GM18909 (cell line): ENCODE measurements around the gene NEUROG2.

Experiments used
- ATAC-seq: cut with Tn5 transposase; IDR thresholded peaks from one replicate; pipeline ENCODE4 v1.9.1; 2021; ENCODE audit warnings: mild to moderate bottlenecking; ENCODE audit not compliant: unreplicated experiment, poor library complexity

NEUROG2 gene

DNA sequence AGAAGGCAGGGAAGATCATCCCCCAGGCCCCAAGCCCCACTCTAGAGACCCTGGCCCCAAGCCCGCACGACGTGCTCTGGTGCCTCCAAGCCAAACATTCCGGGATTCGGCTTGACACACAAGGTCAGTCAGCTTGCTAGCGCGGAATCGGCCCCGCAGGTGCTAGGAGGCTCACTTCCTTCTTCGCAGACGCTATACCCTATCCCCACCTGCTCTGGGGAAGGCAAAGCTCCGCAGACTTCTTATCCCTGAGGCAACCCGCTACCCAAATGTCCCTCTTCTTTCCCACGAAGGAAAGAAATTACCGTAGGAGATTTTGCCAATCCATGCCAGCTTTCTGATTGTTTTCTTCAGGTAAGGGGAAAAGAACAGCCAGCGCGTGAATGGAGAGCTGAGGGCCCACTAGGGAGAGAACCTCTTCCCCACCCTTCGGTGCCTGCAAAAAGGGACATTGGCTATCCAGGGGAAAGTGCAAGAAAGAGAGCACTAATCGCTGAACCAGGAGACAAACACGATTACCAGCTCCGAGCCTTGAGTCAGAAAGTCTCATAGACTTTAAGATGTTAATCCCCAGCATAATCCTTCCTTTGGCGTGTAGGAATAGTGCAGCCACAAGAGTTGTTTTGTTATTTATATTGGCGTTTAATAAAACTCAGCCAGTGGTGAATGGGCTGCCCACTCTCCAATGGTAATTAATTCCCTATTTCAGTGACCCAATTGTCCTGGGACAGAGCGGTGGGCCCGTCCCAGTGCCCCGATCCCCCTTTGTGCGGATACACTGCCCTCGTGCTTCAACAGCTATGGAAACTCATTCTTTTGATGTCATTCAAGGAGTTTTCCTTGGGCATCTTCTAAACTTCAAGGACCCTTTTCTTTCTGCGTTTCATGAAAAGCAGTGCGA, 5.4 kb upstream of the NEUROG2 start:
- ATAC-seq = peak; percentile 19

GRCh38 chr4:112520598-112521122, 4.7 kb upstream of the NEUROG2 start:
- no peak for ATAC-seq

- no peak for ATAC-seq
Observed at GRCh38 chr4:112519689-112520597, 4.0 kb upstream of the NEUROG2 start.

DNA sequence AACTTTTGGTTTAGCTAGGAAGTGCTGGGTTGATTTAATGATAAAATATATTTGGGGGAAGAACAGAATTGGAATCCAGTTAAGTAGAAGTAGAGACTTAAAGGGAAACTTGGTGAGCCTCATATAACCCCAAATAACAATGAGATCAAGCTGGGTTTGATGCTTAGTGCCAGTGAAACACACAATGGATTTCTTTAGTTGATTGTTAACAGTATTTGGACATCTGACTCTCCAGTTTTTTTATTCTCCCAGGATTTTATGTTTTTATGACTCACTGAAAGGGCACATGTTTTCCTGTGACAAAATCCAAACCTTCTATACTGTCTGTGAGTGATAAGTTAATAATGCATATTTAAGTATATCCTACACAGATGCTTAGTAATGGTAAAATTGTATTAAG, 2.7 kb upstream of the NEUROG2 start:
- ATAC-seq = no peak

DNA sequence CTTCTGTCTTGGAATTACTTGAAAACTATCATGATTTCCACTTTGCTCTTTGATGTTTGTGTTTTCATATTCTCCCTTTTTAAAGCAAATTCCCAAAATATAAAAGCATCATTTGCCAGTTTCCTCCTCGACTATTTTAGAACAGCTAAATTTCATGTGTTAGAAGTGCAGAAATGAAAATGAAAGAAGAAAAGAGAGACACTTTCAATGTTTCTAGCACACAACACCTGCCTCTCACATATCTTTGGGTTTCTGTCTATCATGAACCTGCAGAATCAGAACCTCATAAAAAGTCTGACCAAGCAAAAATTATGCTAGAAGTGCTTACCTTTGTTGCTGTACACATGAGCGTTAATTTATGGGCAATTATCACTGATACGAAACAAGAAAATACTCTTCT, 1.9 kb upstream of the NEUROG2 start:
- ATAC-seq = no peak

- ATAC-seq = peak; percentile 24
Observed at GRCh38 chr4:112517067-112517634, 1.2 kb upstream of the NEUROG2 start.

DNA sequence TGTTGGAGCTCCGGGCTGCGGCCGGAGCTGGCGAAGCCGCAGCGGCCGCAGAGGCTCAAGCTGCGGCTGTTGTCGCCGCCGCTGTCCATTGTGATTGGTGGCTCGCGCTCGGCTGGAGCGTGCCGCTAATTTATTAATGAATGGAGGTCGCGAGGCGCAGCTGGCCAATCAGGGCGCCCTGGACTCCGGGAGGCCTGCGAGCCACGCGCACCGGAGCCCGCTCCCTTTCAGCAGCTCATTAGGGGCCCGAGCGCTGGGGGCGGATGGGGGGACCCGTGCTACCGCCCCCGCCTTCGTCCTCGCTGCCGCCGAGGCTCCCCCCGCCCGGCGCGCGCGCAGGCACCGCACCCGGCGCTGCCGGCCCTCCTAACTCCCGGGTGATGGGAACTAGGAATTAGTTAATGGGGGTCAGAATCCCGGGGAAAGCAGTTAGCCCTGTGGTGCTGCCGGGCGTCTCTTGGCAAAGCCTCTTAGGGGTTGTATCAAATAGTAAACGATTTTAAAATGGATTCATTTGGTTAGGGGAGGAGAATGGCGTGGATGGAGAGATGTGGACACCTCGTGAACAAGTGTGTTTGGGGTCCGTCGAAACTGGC, 589 bp upstream of the NEUROG2 start:
- ATAC-seq = peak; percentile 36

- ATAC-seq = peak; percentile 35
Observed at GRCh38 chr4:112515198-112516065, 548 bp downstream of the NEUROG2 start.

DNA sequence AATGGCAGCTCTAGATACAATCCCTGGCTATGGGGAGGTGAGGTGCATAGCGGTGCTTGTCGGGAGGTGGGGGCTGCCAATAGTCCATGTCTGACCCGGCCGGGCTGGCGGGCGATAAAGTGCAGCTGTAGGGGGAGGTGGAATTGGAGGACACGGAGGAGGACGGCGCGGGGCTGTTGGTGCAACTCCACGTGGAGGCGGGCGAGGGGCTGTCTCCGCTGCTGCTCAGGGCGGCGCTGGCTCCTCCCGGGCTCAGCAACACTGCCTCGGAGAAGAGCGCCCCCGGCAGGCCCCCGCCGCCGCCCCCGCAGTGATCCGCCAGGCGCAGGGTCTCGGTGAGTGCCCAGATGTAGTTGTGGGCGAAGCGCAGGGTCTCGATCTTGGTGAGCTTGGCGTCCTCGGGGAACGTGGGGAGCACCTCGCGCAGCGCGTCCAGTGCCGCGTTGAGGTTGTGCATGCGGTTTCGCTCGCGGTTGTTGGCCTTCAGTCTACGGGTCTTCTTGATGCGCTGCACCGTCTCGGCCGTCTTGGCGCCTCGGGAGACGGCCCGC, 1.3 kb downstream of the NEUROG2 start:
- ATAC-seq = peak; percentile 3

GRCh38 chr4:112513971-112514646, 1.9 kb downstream of the NEUROG2 start:
- ATAC-seq = peak; percentile 11

DNA sequence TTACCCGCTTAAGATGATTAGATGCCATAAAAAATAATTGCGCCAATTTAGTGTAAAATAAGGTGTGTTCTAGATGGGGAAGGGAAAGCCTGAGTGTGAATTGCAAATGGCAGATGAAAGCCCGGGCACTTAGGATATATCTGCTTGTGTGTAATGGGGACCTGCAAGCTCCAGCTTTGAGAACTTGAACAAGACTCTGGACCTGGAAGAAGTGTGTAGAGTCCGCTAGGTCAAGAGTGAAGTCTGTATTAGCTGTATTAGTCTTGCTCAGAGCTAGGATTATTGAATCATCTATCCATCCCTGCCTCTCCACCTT, 4.2 kb downstream of the NEUROG2 start:
- ATAC-seq = no peak

DNA sequence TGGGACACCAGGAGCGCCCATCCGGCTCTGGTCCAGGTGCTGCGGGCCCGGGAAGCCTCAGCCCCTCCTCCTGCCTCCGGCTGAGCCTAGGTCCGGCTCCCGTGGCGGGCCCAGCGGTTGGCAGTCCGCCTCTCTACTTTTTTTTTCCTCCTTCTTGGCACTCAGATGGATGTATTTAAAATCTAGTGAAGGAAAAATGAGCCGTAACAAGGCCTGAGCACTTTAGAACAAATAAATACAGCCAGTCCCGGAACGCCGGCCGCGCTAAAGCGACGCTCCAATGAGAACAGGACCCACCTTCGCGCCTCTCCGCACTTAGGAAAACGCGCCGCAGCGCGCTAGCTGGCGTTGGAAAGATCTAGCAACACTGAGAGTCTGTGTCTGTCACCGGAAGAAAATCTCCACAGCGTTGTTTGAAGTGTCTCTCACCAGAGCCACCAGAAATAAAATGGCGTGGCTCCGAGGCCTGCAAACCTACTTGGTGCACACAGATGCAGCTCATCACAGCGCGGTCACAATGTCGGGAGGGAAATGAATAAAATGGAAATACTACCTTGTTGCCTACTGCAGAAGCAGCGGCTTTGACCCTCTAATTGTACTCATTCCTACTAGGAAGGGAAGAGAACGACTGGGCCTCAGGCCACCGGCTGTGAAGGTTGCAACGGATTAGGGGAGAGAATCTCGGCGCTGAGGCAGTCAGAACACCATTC, 4.7 kb downstream of the NEUROG2 start:
- ATAC-seq = no peak

GRCh38 chr4:112510291-112511092, 5.5 kb downstream of the NEUROG2 start:
- ATAC-seq = no peak

GRCh38 chr4:112509243-112510141, 6.5 kb downstream of the NEUROG2 start:
- ATAC-seq = no peak

DNA sequence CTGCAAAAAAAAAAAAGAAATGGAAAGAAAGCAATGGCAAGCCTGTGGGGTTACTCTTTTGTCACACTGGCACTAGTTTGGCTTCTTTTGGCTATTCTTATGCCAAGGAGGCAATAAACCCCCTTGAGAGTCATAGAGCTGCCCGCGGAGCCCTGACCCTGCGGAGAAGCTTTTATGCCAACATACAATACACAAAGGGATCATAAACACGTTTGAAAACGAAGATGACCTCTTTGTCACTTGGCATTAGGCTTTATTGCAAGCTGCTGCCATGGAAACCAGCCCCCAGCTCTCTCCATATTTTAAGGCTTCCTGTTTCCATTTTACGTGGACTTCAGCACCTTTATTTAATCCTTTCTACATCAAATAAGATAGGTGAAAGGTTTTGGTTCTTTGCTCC, 7.6 kb downstream of the NEUROG2 start:
- ATAC-seq = no peak

- ATAC-seq = no peak
Observed at GRCh38 chr4:112504807-112505206, 11.2 kb downstream of the NEUROG2 start.
